Colonic mucosa (tissue), 4 donors: ENCODE measurements around the gene HRG. TPM values are rescaled to one million over a fixed set of nuclear protein-coding genes. Genes with fewer than 3 reads are reported as not detected.
A peak's percentile ranks its signal among the peaks of the same experiment; 100 is the strongest.
"Not testable (repeated sequence)": the region's sequence is repeated elsewhere in the genome, so short reads cannot be mapped to it uniquely, and the experiment has no call there.

ENCODE experiments used
- DNase-seq: peaks from one replicate; pipeline ENCODE4 v3.0.0-alpha.2; 2020
- H3K27ac ChIP-seq: fragments of 200-600 bp; one replicate; pipeline ENCODE4 v1.8.0; 2021
- H3K27me3 ChIP-seq: fragments of 200-600 bp; one replicate; pipeline ENCODE4 v1.8.0; 2021
- H3K36me3 ChIP-seq: fragments of 200-600 bp; one replicate; pipeline ENCODE4 v1.8.0; 2021
- H3K4me1 ChIP-seq: fragments of 200-600 bp; one replicate; pipeline ENCODE4 v1.8.0; 2021; ENCODE audit warnings: mild to moderate bottlenecking
- H3K4me3 ChIP-seq: fragments of 200-600 bp; one replicate; pipeline ENCODE4 v1.8.0; 2021
- H3K9ac ChIP-seq, 2 donors: one replicate each; pipeline ENCODE4 v1.7.0; 2013; ENCODE audit warnings: control low read depth in 2 of 2, low read depth in 2 of 2, low read length in 2 of 2
- H3K9me3 ChIP-seq: fragments of 200-600 bp; one replicate; pipeline ENCODE4 v1.8.0; 2021
- intact Hi-C: fragments of 100-400 bp; cut with DNase I; formaldehyde crosslinking; loops from one replicate; pipeline ENCODE4 v1.14.1; 2022
- total RNA-seq, 2 donors: library from RNA; stranded (reverse); fragmentation: NEBNext Ultra II Directional in 1 of 2; extraction: Animal tissue kit (Norgen Biotek cat#: 25700) in 1 of 2; gene quantifications; one replicate each; pipeline ENCODE4 v1.2.1, GENCODE V29; 2021
- TF ChIP-seq, protein P1 (sequence below): fragments of 200-600 bp; IDR thresholded peaks from one replicate; pipeline ENCODE4 v1.8.0; 2022; ENCODE audit warnings: antibody characterized with exemption, mild to moderate bottlenecking
- donor health status: healthy.
- donor health status: DM: no; HTN: no; CAD: no.
- donor health status: DM: no; HTN: no; CAD: no.

The HRG gene
- total RNA-seq, 2 donors from 2014 or later, result 0.25 TPM; not detected in 1

DNA sequence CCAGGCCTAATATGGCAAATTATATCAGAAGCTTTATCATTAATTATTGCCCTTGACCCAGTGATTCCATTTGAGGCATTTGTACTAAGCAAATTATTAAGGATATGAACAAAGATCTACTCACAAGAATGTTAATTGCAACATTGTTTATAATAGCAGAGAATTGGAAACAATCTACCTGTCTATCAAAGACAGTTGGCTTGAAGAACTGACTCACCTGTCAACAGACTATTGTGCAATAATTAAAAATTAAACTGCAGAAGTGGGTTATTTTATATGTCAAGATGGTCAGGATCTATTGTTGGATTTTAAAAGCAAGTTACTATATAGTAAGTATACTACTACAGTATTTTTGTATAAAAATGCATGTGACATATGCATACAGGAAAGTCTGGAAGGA, 32.3 kb upstream of the HRG start:
- no peak overlapping the region for H3K4me3 ChIP-seq
- TF ChIP-seq, protein P1, sequence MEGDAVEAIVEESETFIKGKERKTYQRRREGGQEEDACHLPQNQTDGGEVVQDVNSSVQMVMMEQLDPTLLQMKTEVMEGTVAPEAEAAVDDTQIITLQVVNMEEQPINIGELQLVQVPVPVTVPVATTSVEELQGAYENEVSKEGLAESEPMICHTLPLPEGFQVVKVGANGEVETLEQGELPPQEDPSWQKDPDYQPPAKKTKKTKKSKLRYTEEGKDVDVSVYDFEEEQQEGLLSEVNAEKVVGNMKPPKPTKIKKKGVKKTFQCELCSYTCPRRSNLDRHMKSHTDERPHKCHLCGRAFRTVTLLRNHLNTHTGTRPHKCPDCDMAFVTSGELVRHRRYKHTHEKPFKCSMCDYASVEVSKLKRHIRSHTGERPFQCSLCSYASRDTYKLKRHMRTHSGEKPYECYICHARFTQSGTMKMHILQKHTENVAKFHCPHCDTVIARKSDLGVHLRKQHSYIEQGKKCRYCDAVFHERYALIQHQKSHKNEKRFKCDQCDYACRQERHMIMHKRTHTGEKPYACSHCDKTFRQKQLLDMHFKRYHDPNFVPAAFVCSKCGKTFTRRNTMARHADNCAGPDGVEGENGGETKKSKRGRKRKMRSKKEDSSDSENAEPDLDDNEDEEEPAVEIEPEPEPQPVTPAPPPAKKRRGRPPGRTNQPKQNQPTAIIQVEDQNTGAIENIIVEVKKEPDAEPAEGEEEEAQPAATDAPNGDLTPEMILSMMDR, result no peak
- no peaks in the 10 kb centered on the region for H3K27me3 ChIP-seq
- H3K36me3 ChIP-seq, result no peaks in the 10 kb centered on the region
- intact Hi-C loops, result no loop called here
- DNase-seq, result no peak
- H3K9me3 ChIP-seq, result no peaks in the 10 kb centered on the region
- no peaks in the 10 kb centered on the region for H3K4me1 ChIP-seq
- no peak overlapping the region for H3K9ac ChIP-seq
- H3K27ac ChIP-seq, result no peak overlapping the region

DNA sequence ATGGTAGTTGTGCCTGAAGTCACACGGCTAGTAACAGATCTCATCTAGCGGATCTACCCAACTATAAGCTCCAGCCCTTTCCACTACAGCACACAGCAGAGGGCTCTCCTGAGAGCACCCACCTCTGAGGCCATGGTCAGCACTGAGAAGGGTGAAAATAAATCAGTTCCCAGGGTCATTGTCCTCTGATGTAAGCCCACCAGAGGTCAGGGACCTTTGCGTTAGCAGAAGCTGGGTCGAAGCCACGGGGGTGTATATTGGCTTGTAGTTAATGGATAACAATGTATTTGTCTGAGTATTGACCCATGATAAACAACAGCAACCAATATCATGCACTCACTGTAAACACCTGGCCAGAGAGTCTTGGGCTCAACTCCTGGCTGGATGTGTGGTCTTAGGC, 31.6 kb upstream of the HRG start:
- H3K27me3 ChIP-seq, H3K4me3 ChIP-seq, intact Hi-C loops, H3K4me1 ChIP-seq, H3K27ac ChIP-seq, H3K9me3 ChIP-seq, DNase-seq, H3K9ac ChIP-seq, H3K36me3 ChIP-seq: not testable (repeated sequence)

DNA sequence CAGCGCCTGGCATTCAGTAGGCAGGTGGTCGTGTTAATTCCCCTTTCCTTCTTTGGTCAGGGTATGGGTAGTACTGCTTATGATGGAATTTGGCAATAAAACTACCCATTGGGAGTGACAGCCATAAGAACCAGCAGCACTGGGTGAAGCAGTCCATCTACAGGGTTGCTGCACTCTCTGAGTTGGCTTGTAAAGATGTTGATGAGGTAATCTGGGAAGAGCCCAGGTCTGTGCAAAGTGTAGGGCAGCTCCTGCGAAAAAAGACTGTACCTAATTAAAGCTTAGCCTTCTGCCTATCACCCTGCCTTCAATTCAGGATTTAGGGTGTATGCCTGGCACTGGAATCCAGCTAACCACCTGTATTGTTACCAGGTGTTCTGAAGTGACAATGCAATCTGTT, 30.3 kb upstream of the HRG start:
- intact Hi-C loops, result no loop called here
- Histone ChIP-seq H3K4me3 (no peak overlapping the region), H3K9ac (no peak overlapping the region), H3K27ac (no peak overlapping the region), H3K36me3 (no peaks in the 10 kb centered on the region), H3K4me1 (no peaks in the 10 kb centered on the region), H3K9me3 (no peaks in the 10 kb centered on the region), H3K27me3 (no peaks in the 10 kb centered on the region)
- TF ChIP-seq, protein P1, result no peak
- DNase-seq, result no peak

DNA sequence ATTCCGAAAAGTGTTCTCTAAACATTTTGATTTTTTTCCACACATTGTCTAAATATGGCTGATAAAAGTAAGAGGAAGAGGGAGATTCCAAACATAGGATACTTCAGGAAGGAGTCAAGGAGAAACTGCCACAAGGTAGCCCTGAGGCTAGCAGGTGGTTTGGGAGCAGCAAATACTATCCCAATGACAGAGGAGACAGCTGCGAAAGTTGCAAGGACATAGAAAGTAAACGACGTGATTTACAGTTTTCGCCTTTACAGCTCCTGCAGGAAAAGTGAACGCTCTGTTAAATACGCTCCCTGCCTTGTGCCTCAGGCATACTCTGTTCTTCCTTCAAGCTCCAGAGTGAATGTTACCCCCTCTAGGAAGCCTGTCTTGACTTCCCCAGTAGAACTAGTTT, 29.3 kb upstream of the HRG start:
- no peak overlapping the region for H3K27ac ChIP-seq
- H3K4me1 ChIP-seq, result no peaks in the 10 kb centered on the region
- intact Hi-C loops, result no loop called here
- DNase-seq, result no peak
- no peaks in the 10 kb centered on the region for H3K9me3 ChIP-seq
- no peak overlapping the region for H3K4me3 ChIP-seq
- H3K9ac ChIP-seq, result no peak overlapping the region
- no peaks in the 10 kb centered on the region for H3K27me3 ChIP-seq
- TF ChIP-seq, protein P1, result no peak
- no peaks in the 10 kb centered on the region for H3K36me3 ChIP-seq

DNA sequence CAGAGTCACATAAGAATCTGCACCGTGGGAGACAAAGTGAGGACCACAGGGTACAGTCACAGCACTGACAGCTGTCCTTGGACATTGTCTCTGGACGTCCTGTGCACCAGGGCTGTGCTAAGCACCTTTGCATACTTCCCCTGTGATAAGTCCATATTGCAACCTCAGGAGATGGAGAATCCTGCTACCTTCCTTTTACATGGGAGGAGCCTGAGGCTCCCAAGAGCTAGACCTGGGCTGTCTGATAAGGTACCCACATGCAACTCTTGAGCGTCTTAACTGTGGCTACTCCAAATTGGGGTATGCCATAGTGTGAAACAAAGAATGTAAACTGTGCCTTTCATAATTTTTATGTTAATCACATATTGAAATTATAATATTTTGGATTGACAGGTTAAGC, 28.1 kb upstream of the HRG start:
- Histone ChIP-seq H3K9ac (no peak overlapping the region), H3K36me3 (no peaks in the 10 kb centered on the region), H3K27me3 (no peaks in the 10 kb centered on the region), H3K4me1 (no peaks in the 10 kb centered on the region), H3K4me3 (no peak overlapping the region), H3K9me3 (no peaks in the 10 kb centered on the region), H3K27ac (no peak overlapping the region)
- no peak for DNase-seq
- intact Hi-C loops, result no loop called here
- TF ChIP-seq, protein P1, result no peak

DNA sequence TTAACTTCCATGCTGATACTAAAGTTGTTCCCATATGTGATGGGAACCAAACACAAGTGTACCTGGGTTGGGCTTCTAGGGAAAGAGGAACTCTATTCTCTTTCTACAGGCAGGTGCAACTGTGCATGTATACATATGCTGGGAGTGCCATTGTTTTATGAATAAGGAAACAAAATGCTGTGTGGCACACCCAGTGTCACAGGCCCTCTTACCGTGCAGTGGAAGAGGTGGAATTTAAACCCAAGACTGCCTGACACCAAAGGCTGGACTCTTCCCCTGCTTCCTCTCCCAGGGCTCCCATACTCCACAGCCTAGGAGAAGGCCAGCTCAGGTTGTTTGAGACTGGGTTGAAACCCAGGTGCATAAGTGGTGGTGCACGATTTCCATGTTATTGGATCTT, 27.6 kb upstream of the HRG start:
- Histone ChIP-seq H3K27ac (peak overlapping the region; percentile 6), H3K9ac (no peak overlapping the region), H3K4me3 (no peak overlapping the region), H3K9me3 (no peaks in the 10 kb centered on the region), H3K4me1 (no peaks in the 10 kb centered on the region), H3K36me3 (no peaks in the 10 kb centered on the region), H3K27me3 (no peaks in the 10 kb centered on the region)
- TF ChIP-seq, protein P1, result no peak
- intact Hi-C loops, result no loop called here
- DNase-seq, result peak; percentile 68
